Activated T-cell treated with anti-CD3 and anti-CD28 coated beads for 4 hours (primary cell): ENCODE data around the gene SLC16A5.
A peak's percentile ranks its signal among the peaks of the same experiment; 100 is the strongest.
"Not testable (repeated sequence)": the region's sequence is repeated elsewhere in the genome, so short reads cannot be mapped to it uniquely, and the experiment has no call there.

Source experiments
- DNase-seq: peaks from one replicate; pipeline ENCODE4 v3.0.0-alpha.2; 2020

The SLC16A5 gene

DNA sequence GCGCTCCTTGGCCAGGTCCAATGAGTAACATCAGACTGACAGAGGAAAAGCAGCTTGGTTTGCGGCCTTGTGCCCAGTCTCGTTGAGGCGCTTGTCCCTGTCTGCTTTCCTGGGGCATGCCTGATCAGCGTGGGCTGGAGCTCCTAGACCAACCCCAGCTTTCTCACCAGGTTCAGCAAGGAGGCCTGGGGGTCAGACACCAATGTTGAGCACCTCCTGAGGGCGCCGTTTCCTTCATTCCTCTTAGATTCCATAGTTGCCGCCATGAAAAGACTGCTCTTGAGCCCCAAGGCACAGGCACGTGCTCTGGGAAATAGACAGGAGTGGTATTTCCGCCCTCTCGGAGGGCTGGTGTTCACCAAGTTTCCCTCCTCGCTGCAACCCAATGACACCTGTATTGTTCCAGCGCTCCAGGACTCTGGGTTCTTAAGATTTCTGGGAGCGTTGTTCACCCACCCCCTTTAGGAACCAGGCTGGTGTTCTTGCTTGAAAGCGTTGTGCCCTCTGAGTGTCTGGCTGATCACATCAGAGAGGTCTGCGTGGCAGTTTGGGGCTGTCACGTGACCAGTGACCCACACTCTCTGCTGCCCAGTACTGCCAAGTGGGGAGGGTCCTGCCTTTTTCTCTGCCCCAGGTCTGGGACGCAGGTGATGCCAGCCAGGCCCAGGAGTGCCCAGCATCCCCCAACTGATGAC is 22.7 kb upstream of the SLC16A5 start:
- no peak for DNase-seq

DNA sequence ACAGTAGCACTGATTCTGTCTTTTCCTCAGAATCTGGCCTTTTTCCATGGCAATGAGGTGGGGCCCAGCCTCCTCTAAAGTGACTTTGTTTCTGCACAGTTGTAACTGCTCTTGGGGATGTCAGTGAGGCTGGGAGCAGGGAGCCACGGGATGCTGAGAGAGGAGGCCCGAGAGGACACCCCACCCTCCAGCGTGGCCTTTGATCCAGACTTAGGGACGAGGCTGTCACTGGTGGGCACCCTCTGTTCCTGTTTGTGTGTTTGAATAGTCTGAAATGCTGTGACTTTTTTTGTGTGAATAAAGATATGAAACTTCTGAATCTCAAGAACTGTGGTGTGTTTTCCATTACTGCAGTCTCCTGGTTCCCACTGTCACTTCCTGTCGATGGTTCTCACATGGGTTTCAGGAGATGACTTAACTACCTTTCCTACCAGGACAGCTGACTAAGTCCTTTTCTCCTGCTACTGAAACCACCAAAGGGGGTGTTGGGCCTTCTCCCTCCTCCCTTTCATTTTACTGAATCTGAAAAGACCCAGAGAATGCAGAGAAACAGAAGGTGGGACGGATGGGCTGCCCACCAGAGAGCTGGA is 22.1 kb upstream of the SLC16A5 start:
- DNase-seq, result no peak

DNA sequence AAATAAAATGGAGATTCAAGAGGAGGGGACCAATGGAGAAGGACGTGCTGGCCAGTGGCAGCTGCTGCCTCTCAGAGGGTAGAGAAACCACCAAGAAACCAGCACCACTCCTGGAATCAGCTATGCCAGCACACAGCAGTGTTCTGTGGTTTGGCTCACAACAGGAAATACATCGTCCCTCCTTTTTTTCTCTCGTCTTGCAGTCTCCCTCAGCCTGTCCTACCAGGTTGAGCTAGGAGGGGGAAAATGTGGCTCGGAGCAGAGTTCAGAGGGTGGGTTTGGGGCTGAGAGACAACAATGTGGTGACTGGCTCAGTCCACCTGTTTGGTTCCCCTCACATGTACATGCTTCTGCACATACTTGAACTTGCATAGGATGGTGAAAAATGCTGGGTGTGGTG is 19.9 kb upstream of the SLC16A5 start:
- DNase-seq, result no peak

DNA sequence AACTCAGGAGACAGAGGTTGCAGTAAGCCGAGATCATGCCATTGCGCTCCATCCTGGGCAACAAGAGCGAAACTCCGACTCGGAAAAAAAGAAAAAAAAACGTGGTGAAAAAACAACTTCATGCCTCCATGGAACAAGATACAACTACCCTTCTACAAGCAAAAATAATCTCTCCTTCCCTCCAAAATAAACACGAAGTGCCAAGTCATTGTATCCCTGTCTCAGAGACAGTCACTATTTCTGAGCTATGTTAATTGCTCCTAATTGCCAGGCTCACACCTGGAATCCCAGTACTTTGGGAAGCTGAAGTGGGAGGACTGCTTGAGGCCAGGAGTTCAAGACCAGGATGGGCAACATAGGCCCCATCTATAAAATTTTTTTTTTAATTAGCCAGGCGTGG is 19.0 kb upstream of the SLC16A5 start:
- no peak for DNase-seq

DNA sequence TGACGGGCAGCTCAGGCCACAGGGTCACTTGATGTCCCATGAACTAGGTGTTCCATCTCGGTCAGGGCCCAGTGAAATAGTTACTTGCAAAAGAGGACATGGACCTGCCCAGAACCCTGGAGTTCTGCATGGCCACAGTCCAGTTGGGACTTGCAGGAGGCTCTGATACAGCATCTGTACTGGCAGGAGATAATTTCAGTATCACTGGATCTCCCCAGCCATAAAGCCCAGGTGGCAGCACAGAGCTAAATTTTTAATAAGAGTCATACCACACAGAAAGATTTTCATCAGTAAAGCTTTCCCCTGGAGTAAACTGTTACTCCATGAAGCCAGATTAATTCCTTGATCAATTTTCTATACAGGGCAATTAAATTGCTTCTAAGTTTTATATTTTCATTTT is 18.0 kb upstream of the SLC16A5 start:
- DNase-seq, result no peak

DNA sequence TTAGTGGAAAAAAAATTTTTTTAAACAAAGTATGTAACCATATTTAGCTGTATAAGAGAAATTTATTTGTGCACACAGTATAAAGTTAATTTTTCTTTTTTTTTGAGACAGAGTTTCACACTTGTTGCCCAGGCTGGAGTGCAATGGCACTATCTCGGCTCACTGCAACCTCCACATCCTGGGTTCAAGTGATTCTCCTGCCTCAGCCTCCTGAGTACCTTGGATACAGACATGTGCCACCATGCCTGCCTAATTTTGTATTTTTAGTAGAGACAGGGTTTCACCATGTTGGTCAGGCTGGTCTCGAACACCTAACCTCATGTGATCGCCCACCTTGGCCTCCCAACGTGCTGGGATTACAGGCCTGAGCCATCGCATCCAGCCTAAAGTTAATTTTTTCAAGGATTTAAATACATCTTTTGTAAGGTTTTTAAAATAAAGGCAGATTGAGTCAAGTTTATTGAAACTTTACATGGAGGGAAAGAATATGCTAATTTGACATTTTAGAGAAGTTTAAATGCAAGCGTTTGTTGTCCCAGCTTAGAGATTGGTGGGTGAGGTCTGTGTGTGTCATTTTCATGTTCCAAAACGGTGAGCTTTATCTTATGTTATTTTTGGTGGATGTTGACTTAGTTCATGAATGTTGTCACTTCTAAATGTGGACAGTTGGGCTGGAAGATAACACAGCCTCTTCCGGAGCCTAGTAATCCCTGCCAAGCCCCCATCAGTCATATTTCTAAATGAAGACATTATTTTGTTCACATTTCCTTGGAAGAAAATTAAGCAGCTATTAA is 16.1 kb upstream of the SLC16A5 start:
- not testable (repeated sequence) for DNase-seq

DNA sequence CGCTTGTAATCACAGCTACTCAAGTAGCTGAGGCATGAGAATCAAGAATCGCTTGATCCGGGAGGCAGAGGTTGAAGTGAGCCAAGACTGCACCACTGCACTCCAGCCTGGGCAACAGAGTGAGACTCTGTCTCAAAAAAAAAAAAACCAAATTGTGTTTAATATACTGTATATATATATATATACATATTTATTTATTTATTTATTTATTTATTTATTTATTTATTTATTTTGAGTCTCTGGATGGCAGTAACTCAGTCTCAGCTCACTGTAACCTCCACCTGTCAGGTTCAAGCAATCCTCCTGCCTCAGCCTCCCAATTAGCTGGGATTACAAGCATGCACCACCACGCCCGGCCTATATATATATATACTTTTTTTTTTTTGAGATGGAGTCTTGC is 14.8 kb upstream of the SLC16A5 start:
- DNase-seq, result not testable (repeated sequence)

DNA sequence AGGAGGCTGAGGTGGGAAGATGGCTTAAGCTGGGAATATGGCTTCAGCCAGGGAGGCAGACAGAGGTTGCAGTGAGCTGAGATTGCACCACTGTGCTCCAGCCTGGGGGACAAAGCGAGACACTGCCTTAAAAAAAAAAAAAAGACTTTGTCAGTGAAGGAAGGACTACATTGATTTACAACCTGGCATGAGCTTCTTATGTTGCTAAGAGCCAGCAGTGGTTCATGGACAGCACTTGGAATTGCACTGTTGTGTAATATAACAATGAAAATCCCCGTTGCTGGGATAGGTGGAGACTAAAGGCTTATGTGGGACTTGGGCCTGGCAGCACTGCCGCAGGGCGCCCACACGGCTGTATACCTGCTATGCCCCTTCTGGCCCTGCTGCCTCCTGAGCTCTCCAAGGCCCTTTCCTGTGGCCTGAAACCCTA is 14.1 kb upstream of the SLC16A5 start:
- DNase-seq, result no peak

DNA sequence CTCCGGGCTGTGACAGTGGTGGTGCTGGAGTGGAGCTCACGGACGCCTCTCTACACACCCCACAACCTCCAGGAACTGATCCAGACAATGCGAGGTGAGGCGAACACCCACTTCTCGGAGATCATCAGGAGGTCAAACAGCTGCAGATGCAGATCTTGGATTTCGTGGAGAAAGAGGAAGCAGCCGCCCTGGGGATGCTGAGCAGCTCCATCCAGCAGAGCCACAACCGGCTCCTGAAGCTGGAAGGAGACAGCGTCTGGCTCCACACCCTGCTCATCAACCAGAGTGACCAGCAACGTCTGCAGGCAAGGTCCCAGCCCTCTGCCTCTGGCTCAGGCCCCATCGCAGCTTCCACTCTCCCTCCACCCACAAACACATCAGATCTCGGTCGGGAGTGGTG is 13.2 kb upstream of the SLC16A5 start:
- no peak for DNase-seq

DNA sequence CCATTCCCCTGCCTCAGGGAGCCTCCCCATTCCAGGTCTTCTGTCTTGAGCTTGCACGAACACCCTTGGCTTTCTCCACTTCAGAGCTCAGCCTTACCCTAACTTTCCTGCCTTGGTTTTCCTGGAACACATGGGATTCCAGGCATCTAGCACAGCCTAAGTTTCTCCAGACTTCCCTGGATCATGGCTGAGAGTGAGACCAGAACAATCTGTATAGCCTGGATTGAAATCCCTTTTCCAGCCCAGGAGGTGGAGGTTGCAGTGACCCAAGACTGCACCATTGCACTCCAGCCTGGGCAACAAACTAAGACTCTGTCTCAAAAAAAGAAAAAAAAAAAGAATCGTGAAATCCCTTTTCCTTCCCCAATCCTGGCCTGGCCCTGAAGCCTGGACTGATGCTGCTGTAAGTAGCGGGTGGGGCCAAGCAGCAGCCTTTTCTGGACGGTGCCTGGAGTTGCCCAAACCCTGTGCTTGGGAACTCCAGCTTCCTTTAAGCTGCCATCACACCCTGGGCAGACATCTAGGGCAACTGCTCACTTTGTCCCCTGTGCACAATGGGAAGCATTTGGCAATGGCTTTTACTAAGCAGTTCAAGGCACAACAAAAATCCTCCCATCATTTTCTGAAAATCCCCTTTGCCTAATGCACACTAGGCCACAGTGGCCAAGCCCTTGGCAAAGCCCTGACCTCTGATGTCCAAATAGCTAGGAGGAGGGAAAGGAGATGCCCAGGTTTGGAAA is 12.0 kb upstream of the SLC16A5 start:
- DNase-seq, result no peak

DNA sequence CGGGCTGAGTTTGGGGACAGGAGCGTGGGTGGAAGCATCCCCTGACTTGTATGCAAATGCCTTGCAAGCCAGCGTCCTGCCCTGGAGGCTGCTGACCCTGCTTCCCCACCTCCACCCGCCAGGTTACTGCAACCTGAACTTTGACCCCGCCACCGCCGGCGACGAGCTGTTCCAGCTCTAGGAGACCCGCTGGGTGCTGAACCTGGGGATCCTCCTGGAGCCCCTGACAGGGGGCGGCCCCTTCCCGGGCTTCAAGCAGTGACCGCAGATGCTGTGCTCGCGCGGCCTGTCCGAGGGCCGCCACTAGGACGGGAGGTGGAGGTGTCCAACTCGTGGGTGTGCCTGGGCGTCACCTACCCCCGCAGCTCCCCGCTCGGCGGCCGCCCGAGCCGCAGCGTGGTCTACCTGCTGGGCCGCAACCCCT is 10.7 kb upstream of the SLC16A5 start:
- no peak for DNase-seq

DNA sequence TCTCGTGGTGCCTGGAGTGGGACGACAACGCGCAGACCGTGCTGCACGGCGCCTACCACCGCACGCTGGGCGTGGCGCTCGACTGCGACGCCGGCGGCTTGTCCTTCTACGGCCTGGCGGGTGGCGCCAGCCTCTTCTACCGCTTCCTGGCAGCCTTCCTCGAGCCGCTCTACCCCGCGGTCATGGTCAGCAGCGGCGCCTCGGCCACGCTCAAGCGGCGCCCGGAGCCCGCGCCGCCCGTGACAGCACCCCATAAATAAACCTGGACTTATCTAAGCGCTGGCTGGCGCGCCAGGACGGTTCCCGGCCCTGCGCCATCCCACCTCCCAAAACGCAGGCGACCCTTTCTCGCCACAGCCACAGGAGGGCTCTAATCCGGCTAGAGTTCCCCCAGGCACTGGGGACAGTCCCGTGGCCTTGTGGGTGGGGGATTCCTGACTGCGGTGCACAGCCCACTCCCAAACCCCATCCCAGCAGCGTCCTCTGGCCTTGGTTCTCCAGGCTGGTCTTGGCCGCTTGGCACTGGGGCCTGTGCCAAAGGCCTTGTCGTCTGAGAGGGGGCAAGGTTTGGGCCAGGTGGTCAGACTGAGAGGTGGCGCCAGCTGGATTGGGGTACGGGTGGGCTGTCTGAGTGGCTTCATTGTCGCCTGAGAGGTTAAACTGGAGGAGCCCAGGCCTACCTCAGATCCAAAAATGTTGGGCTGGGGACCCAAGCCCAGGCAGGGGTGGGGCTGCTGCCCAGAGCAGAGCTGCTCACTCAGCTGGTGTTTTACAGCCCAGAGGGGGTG is 10.1 kb upstream of the SLC16A5 start:
- DNase-seq, result peak; percentile 14

DNA sequence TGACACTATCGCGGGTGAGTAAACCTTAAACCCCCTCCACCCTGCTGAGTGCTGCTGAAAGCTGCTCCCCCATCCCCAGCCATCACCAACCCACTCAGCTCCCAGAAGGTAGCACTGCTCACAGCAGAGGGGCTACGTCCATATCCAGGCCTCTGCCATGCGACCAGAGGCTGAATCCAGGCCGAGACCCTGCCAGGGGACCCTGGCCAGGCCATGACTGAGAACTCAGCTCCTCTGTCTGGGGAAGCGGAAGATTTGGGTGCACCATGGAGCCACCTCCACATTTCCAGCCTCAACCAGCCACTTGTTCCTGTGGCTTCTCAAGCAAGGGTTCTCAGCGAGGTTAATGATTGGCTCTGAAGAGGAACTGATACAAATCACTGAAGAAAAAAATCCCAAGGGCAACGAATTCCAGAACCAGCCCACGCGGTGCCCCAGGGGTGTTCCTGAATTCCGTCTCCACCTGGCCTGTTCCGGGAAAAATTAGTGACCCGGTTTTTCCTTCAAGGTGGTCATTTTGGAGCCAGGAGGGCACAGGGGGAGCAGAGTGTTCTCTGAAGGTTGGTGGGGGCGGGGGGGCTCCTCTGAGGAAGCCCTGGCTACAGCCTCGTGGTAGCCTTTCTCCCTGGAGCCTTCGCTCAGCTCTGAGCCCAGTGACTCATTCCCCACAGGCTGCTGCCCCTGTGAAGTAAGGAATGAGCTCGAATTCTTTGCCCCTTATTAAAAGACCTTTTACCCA is 9.3 kb upstream of the SLC16A5 start:
- no peak for DNase-seq

DNA sequence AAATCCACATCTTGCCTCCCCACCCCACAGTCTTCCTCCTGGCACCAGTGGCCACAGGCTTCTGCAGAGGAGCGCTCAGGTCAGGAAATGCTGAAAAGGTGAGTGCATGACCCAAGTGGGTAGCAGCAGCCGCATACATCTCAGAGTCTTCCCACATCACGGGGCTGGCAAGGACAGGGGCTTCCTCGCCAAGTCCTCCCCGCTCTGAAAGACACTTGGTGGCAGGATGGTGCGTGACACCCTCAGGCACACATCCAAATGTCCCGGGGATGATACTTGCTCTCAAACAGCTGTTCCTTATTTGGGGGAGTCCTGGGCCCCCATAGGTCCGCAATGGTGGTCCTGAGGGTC is 8.8 kb upstream of the SLC16A5 start:
- DNase-seq, result no peak

DNA sequence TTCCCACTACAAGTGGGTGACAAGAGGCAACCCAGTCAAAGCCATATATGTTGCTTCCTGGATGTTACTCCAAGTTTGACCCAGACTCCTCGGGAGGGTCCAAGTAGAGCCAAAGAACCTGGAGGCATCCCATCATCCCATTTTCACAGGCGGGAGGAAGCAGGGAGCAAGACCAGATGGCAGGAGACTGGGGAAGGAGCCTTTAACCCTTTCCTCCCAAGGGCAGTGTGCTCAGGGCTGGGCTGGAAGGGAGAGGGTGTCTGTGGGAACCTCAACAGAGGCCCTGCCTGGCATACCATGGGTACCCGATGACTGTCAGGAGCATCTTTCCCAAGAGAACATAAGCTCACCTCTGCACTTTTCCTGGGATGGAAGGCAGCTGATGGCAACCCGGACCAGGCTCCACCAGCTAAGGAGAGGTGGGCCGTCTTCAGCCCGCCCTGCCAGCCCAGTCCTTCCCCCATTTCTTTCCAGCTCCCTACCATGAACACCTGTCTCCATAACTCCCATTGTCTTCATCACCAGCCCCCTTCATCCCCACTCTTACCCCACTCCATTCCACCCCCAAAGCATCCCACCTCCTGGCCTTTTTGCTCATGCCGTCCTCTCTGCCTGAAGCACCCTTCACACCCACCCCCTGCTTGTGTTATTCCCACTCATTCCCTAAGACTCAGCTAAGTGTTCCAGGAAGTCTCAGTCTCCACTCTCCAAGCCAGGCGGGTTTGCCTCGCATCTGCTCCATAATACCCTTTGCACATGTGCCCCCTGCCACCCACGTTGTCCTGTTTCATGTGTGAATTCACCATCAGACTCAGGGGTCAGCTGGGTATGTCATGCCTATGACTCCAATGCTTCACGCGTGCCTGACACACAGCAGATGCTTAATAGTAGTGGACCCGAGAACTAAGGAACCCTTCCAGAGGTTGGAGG is 5.9 kb upstream of the SLC16A5 start:
- no peak for DNase-seq

DNA sequence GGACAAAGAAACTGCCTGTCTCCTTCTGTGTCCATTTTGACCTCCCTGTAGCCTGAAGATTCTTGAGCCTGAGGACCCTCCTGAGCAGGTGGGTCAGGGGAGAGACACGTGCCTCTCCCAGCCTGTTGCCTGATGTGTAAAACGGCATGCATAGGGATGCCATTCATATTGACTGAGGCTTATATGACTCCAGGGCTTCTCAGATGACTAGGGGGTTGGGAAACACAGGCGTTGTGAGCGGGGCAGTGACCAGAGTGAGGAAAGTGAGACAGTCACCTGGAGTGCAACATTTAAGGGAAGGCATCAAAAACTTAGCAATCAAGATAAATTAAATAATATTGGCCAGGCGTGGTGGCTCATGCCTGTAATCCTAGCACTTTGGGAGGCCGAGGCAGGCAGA is 5.1 kb upstream of the SLC16A5 start:
- DNase-seq, result no peak

DNA sequence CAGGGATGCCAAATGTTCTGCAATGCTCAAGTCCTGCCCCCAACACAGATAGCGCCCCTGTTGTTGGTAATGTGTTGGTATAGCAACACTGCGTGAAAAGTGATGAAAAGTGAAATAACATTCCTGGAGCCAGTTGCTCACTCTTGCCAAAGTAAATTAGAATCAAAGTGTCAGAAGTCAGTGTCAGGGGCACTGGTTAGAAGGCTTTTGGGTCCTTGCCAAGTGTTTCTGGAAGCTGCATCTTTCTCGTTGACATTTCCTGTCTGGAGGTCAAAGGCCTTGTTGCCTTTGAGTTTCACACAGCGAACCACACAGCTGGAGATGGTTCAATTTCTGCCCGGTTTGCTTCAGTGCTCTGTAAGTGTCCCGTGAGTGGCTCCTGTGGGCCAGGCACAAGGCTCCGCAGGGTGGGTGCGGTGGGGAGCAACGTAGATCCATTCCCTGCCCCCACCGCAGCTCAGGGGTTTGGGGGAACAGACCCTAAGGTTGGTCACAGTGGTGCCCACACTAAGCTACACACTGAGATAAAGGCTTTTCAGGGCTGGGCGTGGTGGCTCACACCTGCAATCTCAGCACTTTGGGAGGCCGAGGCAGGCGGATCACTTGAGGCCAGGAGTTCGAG is 3.6 kb upstream of the SLC16A5 start:
- no peak for DNase-seq

DNA sequence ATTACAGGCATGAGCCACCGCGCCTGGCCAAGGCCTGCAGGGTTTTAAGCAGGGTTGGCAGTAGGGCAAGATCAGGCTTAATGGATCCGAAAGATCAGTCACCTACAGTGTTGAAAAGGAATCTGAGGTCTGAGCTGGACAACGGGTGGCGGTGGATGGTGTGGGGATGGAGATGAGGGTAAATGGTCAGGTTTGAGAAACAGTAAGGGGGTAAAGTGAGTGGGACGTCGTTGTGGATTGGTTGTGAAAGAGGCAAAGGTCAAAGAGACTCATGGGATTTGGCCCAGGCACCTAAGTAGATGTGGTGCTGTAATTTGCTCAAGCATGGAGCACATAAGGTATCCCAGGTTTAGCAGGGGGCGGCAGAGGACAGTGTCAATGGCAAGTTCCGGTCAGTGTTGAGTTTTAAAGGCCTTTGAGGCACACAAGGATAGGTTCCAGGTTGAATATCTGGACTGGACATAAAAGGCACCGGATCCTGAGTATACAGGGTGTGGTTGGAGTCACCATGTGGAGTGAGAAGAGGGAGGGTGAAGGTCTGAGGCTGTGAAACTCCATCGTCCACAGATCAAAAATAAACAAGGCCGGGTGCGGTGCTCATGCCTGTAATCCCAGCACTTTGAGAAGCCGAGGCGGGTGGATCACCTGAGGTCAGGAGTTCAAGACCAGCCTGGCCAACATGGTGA is 1.1 kb upstream of the SLC16A5 start:
- no peak for DNase-seq

DNA sequence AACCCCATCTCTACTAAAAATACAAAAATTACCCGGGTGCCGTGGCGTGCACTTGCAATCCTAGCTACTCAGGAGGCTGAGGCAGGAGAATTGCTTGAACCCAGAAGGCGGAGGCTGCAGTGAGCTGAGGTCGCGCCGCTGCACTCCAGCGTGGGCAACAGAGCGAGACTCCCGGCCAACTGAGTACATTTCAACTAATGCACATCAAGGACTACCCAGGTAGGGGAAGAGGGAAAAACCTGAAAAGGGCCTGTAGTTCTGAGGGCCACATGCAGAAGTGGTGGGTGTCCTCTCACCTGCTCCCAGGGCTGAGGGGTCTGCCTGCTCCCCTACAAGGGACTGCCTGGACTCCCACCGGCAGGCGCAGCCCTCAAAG is 584 bp upstream of the SLC16A5 start:
- DNase-seq, result no peak
